Activated B cell treated with CpG ODN at 0.5 μM for 24 hours (primary cell): ENCODE measurements around the gene ASPG. TPM values are rescaled to one million over a fixed set of nuclear protein-coding genes. Genes with fewer than 3 reads are reported as not detected.

Experiments
- ATAC-seq: fragments of 200-7000 bp; cut with Tn5 transposase; one replicate; pipeline ENCODE4 v1.10.0; 2021; ENCODE audit warnings: low read depth, mild to moderate bottlenecking, moderate library complexity
- CTCF ChIA-PET: fragments of 350-600 bp; sonication (Branson Sonifier 250); formaldehyde crosslinking; loops from one replicate; lab custom pipeline; 2021; ENCODE audit warnings: antibody characterized with exemption; lab: Charles Lee
- POLR2A ChIA-PET: fragments of 350-600 bp; sonication (Branson Sonifier 250); formaldehyde crosslinking; loops from one replicate; lab custom pipeline; 2021; ENCODE audit warnings: antibody characterized with exemption; lab: Charles Lee
- DNase-seq: peaks from one replicate; pipeline ENCODE4 v3.0.0; 2022
- H3K27ac Mint-ChIP-seq: one replicate; pipeline ENCODE4 v1.8.0; 2020; ENCODE audit warnings: mixed read lengths
- H3K27me3 Mint-ChIP-seq: one replicate; pipeline ENCODE4 v1.8.0; 2021; ENCODE audit warnings: mixed read lengths
- H3K36me3 Mint-ChIP-seq: one replicate; pipeline ENCODE4 v1.8.0; 2021; ENCODE audit warnings: low read depth, mixed read lengths
- H3K4me1 Mint-ChIP-seq: one replicate; pipeline ENCODE4 v1.8.0; 2021; ENCODE audit warnings: mixed read lengths
- H3K4me3 Mint-ChIP-seq: one replicate; pipeline ENCODE4 v1.8.0; 2020; ENCODE audit warnings: mild to moderate bottlenecking, mixed read lengths
- H3K9me3 Mint-ChIP-seq: one replicate; pipeline ENCODE4 v1.8.0; 2020; ENCODE audit warnings: mixed read lengths
- intact Hi-C: fragments of 100-400 bp; cut with micrococcal nuclease; formaldehyde crosslinking; loops from one replicate; pipeline ENCODE4 v1.15.1; 2024
- total RNA-seq: library from RNA; stranded (reverse); gene quantifications from 2 replicates; pipeline ENCODE4 v1.2.3, GENCODE V29; 2022
- TF ChIP-seq, protein P1 (sequence below): fragments of 200-600 bp; IDR thresholded peaks from one replicate; pipeline ENCODE4 v1.8.0; 2022; ENCODE audit warnings: antibody characterized with exemption, mild to moderate bottlenecking

ASPG gene
- total RNA-seq, 1 donor from 2014 or later: not detected

DNA sequence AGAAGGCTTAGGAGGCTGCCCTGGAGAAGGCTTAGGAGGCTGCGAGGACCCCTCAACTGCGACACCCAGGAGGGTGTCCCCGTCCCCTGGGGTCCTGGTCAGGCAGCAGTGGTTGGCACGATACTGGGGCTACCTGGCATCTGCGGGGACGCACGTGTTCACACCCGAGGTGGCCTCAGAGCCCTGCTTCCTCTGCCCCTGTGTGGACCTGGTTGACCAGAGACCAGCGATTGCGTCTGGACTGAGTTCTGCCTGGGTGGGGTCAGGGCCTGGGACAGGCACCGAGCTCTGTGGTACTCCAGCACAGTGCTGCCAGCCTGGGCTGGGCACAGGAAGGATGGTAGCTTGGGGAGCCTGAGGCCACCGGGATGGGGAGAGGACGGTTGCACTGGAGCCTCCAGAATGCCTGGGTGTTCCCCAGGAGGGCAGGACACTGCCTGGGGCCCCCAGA is 735 bp downstream of the ASPG start:
- ATAC-seq (no peak), DNase-seq (peak; percentile 13)
- intact Hi-C loops: no loop called here
- H3K36me3 Mint-ChIP-seq: no peaks in the 10 kb centered on the region
- ChIA-PET POLR2A (no interaction called here), CTCF (no interaction called here)
- no peaks in the 10 kb centered on the region for H3K9me3 Mint-ChIP-seq
- TF ChIP-seq, protein P1, sequence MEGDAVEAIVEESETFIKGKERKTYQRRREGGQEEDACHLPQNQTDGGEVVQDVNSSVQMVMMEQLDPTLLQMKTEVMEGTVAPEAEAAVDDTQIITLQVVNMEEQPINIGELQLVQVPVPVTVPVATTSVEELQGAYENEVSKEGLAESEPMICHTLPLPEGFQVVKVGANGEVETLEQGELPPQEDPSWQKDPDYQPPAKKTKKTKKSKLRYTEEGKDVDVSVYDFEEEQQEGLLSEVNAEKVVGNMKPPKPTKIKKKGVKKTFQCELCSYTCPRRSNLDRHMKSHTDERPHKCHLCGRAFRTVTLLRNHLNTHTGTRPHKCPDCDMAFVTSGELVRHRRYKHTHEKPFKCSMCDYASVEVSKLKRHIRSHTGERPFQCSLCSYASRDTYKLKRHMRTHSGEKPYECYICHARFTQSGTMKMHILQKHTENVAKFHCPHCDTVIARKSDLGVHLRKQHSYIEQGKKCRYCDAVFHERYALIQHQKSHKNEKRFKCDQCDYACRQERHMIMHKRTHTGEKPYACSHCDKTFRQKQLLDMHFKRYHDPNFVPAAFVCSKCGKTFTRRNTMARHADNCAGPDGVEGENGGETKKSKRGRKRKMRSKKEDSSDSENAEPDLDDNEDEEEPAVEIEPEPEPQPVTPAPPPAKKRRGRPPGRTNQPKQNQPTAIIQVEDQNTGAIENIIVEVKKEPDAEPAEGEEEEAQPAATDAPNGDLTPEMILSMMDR: no peak
- H3K27ac Mint-ChIP-seq: no peak overlapping the region
- no peak overlapping the region for H3K4me3 Mint-ChIP-seq
- H3K4me1 Mint-ChIP-seq: no peaks in the 10 kb centered on the region
- peaks cover 26% of the 10 kb centered on the region for H3K27me3 Mint-ChIP-seq

DNA sequence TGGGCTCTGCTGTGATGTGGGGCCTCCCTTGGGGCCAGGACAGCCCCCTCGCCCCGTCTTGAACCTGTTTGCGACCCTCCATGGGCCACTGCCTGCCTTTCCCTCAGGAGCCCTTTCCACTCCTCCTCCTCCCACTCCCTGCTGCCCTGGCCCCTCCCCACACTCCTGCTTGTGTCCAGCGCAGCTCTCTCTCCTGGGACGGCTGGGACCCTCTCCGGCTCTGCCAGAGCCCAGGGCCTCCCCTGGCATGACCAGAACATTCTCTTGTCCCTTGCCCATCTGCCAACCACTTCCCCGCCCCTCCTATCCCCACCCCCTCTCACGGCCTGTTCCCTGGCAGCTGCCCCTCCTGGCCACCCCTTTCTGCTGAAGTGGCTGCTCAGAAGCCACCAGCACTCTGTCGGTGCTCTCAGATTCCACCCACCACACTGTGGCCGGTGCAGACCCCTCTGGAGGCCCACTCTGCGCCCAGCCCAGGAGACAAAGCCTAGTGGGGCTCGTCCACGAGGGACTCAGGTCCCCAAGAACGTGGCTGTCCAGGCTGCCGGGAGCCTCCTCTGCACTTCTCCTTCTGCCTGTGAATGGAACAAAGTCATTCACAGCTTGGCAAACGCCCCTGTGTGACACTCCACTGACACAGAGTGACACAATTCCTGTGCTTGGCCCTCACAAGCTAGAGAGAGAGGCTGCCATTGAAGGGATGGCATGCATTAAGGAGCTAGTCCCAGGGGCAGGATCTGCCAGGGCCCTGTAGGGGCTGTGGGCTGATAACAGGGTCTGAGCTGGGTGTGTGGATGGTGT is 1.4 kb downstream of the ASPG start:
- intact Hi-C loops: no loop called here
- H3K27me3 Mint-ChIP-seq: peaks cover 26% of the 10 kb centered on the region
- H3K36me3 Mint-ChIP-seq: no peaks in the 10 kb centered on the region
- ATAC-seq (no peak), DNase-seq (peak; percentile 11)
- POLR2A ChIA-PET: no interaction called here
- H3K9me3 Mint-ChIP-seq: no peaks in the 10 kb centered on the region
- CTCF ChIA-PET: interaction anchor here (2.3 kb wide), 1 partner anchor 9 kb away, joined by 8 read pairs; no protein-coding TSS in a partner anchor
- no peak overlapping the region for H3K4me3 Mint-ChIP-seq
- no peaks in the 10 kb centered on the region for H3K4me1 Mint-ChIP-seq
- TF ChIP-seq, protein P1: no peak
- no peak overlapping the region for H3K27ac Mint-ChIP-seq

DNA sequence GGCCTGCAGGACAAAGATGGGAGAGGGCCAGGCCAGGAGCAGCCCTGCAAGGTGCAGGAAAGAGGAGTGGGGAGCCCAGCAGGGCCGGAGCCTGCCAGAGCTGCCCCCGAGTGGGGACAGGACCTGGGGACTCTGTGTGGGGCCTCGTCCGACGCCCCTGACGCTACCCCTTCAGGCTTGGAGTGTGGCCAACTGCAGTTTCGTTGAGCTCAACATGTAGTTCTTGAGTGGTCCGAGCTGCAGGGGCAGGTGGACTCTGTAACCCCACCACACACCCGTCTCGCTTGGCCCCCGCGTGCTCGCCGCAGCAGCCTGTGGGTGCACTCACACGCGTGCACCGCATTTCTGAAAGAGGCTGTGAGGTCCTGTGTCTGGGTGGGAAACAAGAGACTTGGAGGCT is 2.0 kb downstream of the ASPG start:
- TF ChIP-seq, protein P1: no peak
- no peak overlapping the region for H3K27ac Mint-ChIP-seq
- intact Hi-C loops: no loop called here

DNA sequence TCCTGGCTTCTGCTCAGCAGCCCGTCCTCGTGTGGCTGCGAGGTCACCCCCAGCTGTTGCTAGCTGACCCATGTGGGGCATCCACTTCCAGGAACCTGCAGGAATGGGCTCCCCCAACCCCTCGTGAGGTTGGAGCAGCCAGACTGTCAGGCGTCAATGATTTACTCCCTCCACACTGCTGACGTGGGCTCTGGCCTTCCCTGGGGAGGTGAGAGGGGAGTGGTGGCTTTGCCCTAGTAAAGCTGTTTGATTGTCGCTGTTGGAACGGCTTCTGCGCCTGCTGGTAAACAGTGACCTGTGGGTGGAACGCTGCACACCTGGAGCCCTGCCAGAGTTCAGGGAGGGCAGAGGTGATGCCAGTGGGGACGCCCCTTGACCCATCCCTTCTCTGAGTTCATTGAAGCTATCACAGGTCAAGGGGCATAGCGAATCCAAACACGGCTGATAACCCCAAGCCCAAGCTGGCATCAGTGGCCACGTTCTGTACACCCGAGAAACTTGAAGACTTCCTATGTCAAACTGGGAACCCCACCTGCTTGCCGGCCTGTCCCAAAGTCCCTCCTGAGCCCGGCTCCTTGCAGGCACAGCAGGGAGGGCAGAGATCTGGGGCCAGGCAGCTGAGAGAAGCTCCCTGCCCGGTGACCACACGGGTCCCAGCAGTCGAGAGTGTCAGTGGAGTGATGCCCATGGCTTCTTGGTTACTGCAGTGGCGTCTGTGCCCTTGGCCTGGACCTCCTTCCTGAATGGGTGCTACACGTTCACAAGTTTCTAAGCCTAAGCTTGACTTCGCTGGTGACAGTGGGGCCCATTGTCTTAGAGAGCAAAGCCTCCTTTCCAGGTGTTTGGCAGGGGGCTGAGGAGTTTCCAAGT is 2.7 kb downstream of the ASPG start:
- CTCF ChIA-PET: interaction anchor here (2.3 kb wide), 1 partner anchor 11 kb away, joined by 8 read pairs; no protein-coding TSS in a partner anchor
- intact Hi-C loops: no loop called here
- peaks cover 22% of the 10 kb centered on the region for H3K27me3 Mint-ChIP-seq

More for the DNA sequence above, 2.0 kb downstream of the ASPG start:
- ChIA-PET CTCF (interaction anchor here (2.3 kb wide), 1 partner anchor 10 kb away, joined by 8 read pairs; no protein-coding TSS in a partner anchor), POLR2A (no interaction called here)
- Mint-ChIP-seq H3K4me1 (no peaks in the 10 kb centered on the region), H3K9me3 (no peaks in the 10 kb centered on the region), H3K27me3 (peaks cover 27% of the 10 kb centered on the region), H3K4me3 (no peak overlapping the region), H3K36me3 (no peaks in the 10 kb centered on the region)
- ATAC-seq (no peak), DNase-seq (peak; percentile 10)

More for the DNA sequence above, 2.7 kb downstream of the ASPG start:
- DNase-seq: no peak
- Mint-ChIP-seq H3K27ac (no peak overlapping the region), H3K9me3 (no peaks in the 10 kb centered on the region), H3K36me3 (no peaks in the 10 kb centered on the region), H3K4me1 (no peaks in the 10 kb centered on the region), H3K4me3 (no peak overlapping the region)
- no peak for ATAC-seq
- TF ChIP-seq, protein P1: no peak
- POLR2A ChIA-PET: no interaction called here
